ENCODE results near the gene CDKN2B-AS1. TPM values are rescaled to one million over a fixed set of nuclear protein-coding genes. Genes with fewer than 3 reads are reported as not detected.
A peak's percentile ranks its signal among the peaks of the same experiment; 100 is the strongest.

Gene CDKN2B-AS1
- total RNA-seq, 1 experiment from 2014 or later, result not detected

DNA sequence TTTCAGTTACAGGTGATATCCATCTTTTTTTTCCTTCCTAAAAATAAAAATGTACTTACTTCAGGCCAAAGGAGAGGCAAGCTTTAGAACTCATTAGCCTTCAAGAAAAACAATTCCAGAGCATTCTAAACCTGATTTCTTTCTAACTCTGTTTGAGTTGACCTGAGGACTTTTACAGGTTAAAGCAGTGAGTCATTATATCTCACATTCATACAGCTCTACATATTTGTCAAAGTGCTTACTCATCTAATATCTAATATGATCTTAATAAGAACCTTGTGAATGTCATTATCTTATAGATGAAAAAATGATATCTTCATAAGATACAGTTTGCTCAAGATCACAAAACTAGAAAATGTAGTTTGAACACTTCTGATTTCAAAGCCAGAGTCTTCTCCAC lies 163.7 kb downstream of the CDKN2B-AS1 start:
- Mint-ChIP-seq H3K4me3 (ENCODE audit: unreplicated experiment) (no peak overlapping the region), H3K9me3 (ENCODE audit: unreplicated experiment) (no peaks in the 10 kb centered on the region), H3K4me1 (ENCODE audit: insufficient read depth, unreplicated experiment) (peaks cover 16% of the 10 kb centered on the region), H3K36me3 (ENCODE audit: insufficient read depth, unreplicated experiment) (no peaks in the 10 kb centered on the region), H3K27ac (ENCODE audit: low read depth, unreplicated experiment) (peak overlapping the region; percentile 66), H3K27me3 (ENCODE audit: insufficient read depth, unreplicated experiment) (no peaks in the 10 kb centered on the region)
- no TSS peak for BruUV-seq (replicated peaks)
- CTCF ChIA-PET, result interaction anchor here (0.7 kb wide), 1 partner anchor 449 kb away, joined by 3 read pairs; no protein-coding TSS in a partner anchor
- intact Hi-C loops (cut with micrococcal nuclease), result no loop called here
- TF ChIP-seq, protein P1, sequence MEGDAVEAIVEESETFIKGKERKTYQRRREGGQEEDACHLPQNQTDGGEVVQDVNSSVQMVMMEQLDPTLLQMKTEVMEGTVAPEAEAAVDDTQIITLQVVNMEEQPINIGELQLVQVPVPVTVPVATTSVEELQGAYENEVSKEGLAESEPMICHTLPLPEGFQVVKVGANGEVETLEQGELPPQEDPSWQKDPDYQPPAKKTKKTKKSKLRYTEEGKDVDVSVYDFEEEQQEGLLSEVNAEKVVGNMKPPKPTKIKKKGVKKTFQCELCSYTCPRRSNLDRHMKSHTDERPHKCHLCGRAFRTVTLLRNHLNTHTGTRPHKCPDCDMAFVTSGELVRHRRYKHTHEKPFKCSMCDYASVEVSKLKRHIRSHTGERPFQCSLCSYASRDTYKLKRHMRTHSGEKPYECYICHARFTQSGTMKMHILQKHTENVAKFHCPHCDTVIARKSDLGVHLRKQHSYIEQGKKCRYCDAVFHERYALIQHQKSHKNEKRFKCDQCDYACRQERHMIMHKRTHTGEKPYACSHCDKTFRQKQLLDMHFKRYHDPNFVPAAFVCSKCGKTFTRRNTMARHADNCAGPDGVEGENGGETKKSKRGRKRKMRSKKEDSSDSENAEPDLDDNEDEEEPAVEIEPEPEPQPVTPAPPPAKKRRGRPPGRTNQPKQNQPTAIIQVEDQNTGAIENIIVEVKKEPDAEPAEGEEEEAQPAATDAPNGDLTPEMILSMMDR (IDR thresholded peaks at IDR 0.05; ENCODE audit: unreplicated experiment), result no peak
- POLR2A ChIA-PET, result interaction anchor here (0.5 to 2.8 kb wide), 12 partner anchors 9 to 625 kb away, joined by 3 to 23 read pairs (median 4); no protein-coding TSS in a partner anchor
- peak; percentile 3 for DNase-seq (ENCODE audit: unreplicated experiment)

GRCh38 chr9:22158927-22159346 lies 164.3 kb downstream of the CDKN2B-AS1 start:
- H3K27ac Mint-ChIP-seq (ENCODE audit: low read depth, unreplicated experiment), result peak overlapping the region; percentile 66
- peaks cover 16% of the 10 kb centered on the region for H3K4me1 Mint-ChIP-seq (ENCODE audit: insufficient read depth, unreplicated experiment)
- BruUV-seq (replicated peaks), result no TSS peak

GRCh38 chr9:22159586-22159985 lies 165.0 kb downstream of the CDKN2B-AS1 start:
- ChIA-PET CTCF (interaction anchor here (0.5 kb wide), 1 partner anchor 694 kb away, joined by 3 read pairs; no protein-coding TSS in a partner anchor), POLR2A (interaction anchor here (0.8 to 2.8 kb wide), 6 partner anchors 13 to 342 kb away, joined by 3 to 23 read pairs (median 6); no protein-coding TSS in a partner anchor)
- Mint-ChIP-seq H3K4me3 (ENCODE audit: unreplicated experiment) (no peak overlapping the region), H3K27ac (ENCODE audit: low read depth, unreplicated experiment) (no peak overlapping the region), H3K36me3 (ENCODE audit: insufficient read depth, unreplicated experiment) (no peaks in the 10 kb centered on the region), H3K4me1 (ENCODE audit: insufficient read depth, unreplicated experiment) (peaks cover 16% of the 10 kb centered on the region), H3K9me3 (ENCODE audit: unreplicated experiment) (no peaks in the 10 kb centered on the region), H3K27me3 (ENCODE audit: insufficient read depth, unreplicated experiment) (no peaks in the 10 kb centered on the region)
- TF ChIP-seq, protein P1 (IDR thresholded peaks at IDR 0.05; ENCODE audit: unreplicated experiment), result no peak
- intact Hi-C loops (cut with micrococcal nuclease), result no loop called here
- BruUV-seq (replicated peaks), result no TSS peak
- no peak for DNase-seq (ENCODE audit: unreplicated experiment)

More at GRCh38 chr9:22158927-22159346, 164.3 kb downstream of the CDKN2B-AS1 start:
- intact Hi-C loops (cut with micrococcal nuclease), result no loop called here
- Mint-ChIP-seq H3K36me3 (ENCODE audit: insufficient read depth, unreplicated experiment) (no peaks in the 10 kb centered on the region), H3K27me3 (ENCODE audit: insufficient read depth, unreplicated experiment) (no peaks in the 10 kb centered on the region), H3K4me3 (ENCODE audit: unreplicated experiment) (peak overlapping the region; percentile 25), H3K9me3 (ENCODE audit: unreplicated experiment) (no peaks in the 10 kb centered on the region)
- DNase-seq (ENCODE audit: unreplicated experiment), result peak; percentile 74
- ChIA-PET POLR2A (interaction anchor here (0.5 to 2.8 kb wide), 12 partner anchors 8 to 605 kb away, joined by 3 to 23 read pairs (median 4); no protein-coding TSS in a partner anchor), CTCF (interaction anchor here (0.7 kb wide), 2 partner anchors 450 to 543 kb away, joined by 3 read pairs; no protein-coding TSS in a partner anchor)
- TF ChIP-seq, protein P1 (IDR thresholded peaks at IDR 0.05; ENCODE audit: unreplicated experiment), result no peak

DNA sequence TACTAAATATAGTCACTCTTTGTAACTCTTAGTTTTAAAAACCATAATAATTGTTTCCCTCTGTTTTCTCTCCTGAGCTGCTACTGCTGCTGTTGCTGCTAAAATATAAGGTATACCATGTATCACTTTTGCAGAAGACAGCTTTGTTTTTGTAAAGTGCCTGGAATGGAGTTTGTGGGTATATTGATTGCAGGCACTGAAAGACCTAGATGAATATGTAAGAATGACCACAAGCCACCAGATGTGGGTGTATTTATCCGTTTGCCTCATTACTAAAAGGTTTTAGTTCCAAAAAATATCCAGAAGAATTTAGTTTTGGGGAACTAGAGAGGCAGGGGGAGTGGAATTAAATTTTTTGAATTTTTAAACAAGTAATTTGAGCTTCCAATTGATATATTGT lies 165.6 kb downstream of the CDKN2B-AS1 start:
- intact Hi-C loops (cut with micrococcal nuclease), result no loop called here
- POLR2A ChIA-PET, result interaction anchor here (0.7 to 0.9 kb wide), 2 partner anchors 28 to 55 kb away, joined by 3 to 5 read pairs; no protein-coding TSS in a partner anchor
- Mint-ChIP-seq H3K4me3 (ENCODE audit: unreplicated experiment) (no peak overlapping the region), H3K4me1 (ENCODE audit: insufficient read depth, unreplicated experiment) (peaks cover 20% of the 10 kb centered on the region), H3K9me3 (ENCODE audit: unreplicated experiment) (no peaks in the 10 kb centered on the region), H3K27ac (ENCODE audit: low read depth, unreplicated experiment) (no peak overlapping the region), H3K27me3 (ENCODE audit: insufficient read depth, unreplicated experiment) (no peaks in the 10 kb centered on the region), H3K36me3 (ENCODE audit: insufficient read depth, unreplicated experiment) (no peaks in the 10 kb centered on the region)
- TF ChIP-seq, protein P1 (IDR thresholded peaks at IDR 0.05; ENCODE audit: unreplicated experiment), result no peak
- BruUV-seq (replicated peaks), result no TSS peak
- CTCF ChIA-PET, result interaction anchor here (0.5 kb wide), 1 partner anchor 694 kb away, joined by 3 read pairs; no protein-coding TSS in a partner anchor
- DNase-seq (ENCODE audit: unreplicated experiment), result no peak
